Thyroid gland (tissue), 4 donors: ENCODE data around the gene DGCR2. TPM values are rescaled to one million over a fixed set of nuclear protein-coding genes. Genes with fewer than 3 reads are reported as not detected.

ENCODE experiments used
- DNase-seq, 2 donors: peaks; one replicate each; pipeline ENCODE4 v3.0.0-alpha.2; 2019
- H3K27ac ChIP-seq, 3 donors: fragments of 200-600 bp; sonication (generic); 1 replicate in 2 of 3; 2 replicates in 1 of 3; pipeline ENCODE4 v1.5.1; 2016 to 2019; ENCODE audit warnings: mild to moderate bottlenecking in 1 of 3, moderate library complexity in 1 of 3
- H3K27me3 ChIP-seq: fragments of 200-600 bp; sonication (generic); one replicate; pipeline ENCODE4 v1.5.1; 2019
- H3K36me3 ChIP-seq, 2 donors: fragments of 200-600 bp; sonication (generic); one replicate each; pipeline ENCODE4 v1.5.1; 2016 to 2019
- H3K4me1 ChIP-seq, 2 donors: fragments of 200-600 bp; sonication (generic); one replicate each; pipeline ENCODE4 v1.5.1; 2017 to 2019
- H3K4me3 ChIP-seq, 3 donors: fragments of 200-600 bp; sonication (generic); replicated peaks in 1 of 3; 1 replicate in 2 of 3; 2 replicates in 1 of 3; pipeline ENCODE4 v1.5.1; 2016; ENCODE audit warnings: mild to moderate bottlenecking in 1 of 3
- H3K9me3 ChIP-seq: fragments of 200-600 bp; sonication (generic); one replicate; pipeline ENCODE4 v1.5.1; 2017
- CTCF ChIP-seq, 6 experiments: fragments of 200-600 bp in 3 of 6; fragments of 450-650 bp in 3 of 6; sonication (generic) in 3 of 6; IDR thresholded peaks; one replicate each; pipeline ENCODE4 v1.5.1; 2016 to 2019; ENCODE audit warnings: antibody characterized with exemption in 6 of 6, mild to moderate bottlenecking in 2 of 6, inconsistent platforms in 1 of 6, moderate library complexity in 1 of 6
- POLR2A ChIP-seq, 2 donors: fragments of 450-650 bp; IDR thresholded peaks; one replicate each; pipeline ENCODE4 v1.6.1; 2017; ENCODE audit warnings: antibody characterized with exemption in 2 of 2, mild to moderate bottlenecking in 2 of 2, moderate library complexity in 1 of 2
- WGBS, 2 donors: methylation state at CpG; one replicate each; pipeline ENCODE4 v1.1.5; 2017; 5-methylcytosine and 5-hydroxymethylcytosine counted together
- intact Hi-C: fragments of 100-400 bp; cut with DNase I; formaldehyde crosslinking; loops from one replicate; pipeline ENCODE4 v1.15.1; 2023
- total RNA-seq, 4 donors: library from RNA; depleted of rRNA; stranded (reverse); fragments of >200 nt; gene quantifications; one replicate each; pipeline ENCODE4 v1.2.3, GENCODE V29; 2016

DGCR2 gene
- total RNA-seq, 4 donors from 2014 or later: 49.3 to 106 (median 86.9) TPM

- H3K9me3 ChIP-seq: no peaks in the 10 kb centered on the region
- no peak for DNase-seq
- WGBS, 2 donors: 91 to 97% methylated on average over 15 of the region's 15 CpGs
- no peak for TF ChIP-seq CTCF (IDR thresholded peaks at IDR 0.05)
- no peak for TF ChIP-seq POLR2A (IDR thresholded peaks at IDR 0.05)
- H3K27me3 ChIP-seq: no peaks in the 10 kb centered on the region
- H3K27ac ChIP-seq: no peak overlapping the region
- intact Hi-C loops: no loop called here
- no peaks in the 10 kb centered on the region for H3K4me1 ChIP-seq
- no peak overlapping the region for H3K4me3 ChIP-seq
- peaks cover 75 to 77% of the 10 kb centered on the region in 2 donors for H3K36me3 ChIP-seq
These were observed 80.5 kb downstream of the DGCR2 start for GRCh38 chr22:19041704-19042074.

GRCh38 chr22:19040888-19041703 is 81.1 kb downstream of the DGCR2 start:
- whole genome bisulfite sequencing, 2 donors: 93 to 95% methylated on average over 28 to 29 of the region's 30 CpGs
- H3K4me1 ChIP-seq: no peaks in the 10 kb centered on the region
- no peak for DNase-seq
- intact Hi-C loops: no loop called here
- H3K9me3 ChIP-seq: no peaks in the 10 kb centered on the region
- no peaks in the 10 kb centered on the region for H3K27me3 ChIP-seq
- TF ChIP-seq POLR2A (IDR thresholded peaks at IDR 0.05) (no peak), CTCF (IDR thresholded peaks at IDR 0.05) (no peak)
- peaks cover 70 to 72% of the 10 kb centered on the region in 2 donors for H3K36me3 ChIP-seq
- H3K27ac ChIP-seq: no peak overlapping the region
- H3K4me3 ChIP-seq: no peak overlapping the region

- TF ChIP-seq CTCF (IDR thresholded peaks at IDR 0.05) (no peak), POLR2A (IDR thresholded peaks at IDR 0.05) (no peak)
- H3K9me3 ChIP-seq: no peaks in the 10 kb centered on the region
- H3K27ac ChIP-seq: no peak overlapping the region
- no peak for DNase-seq
- no peaks in the 10 kb centered on the region for H3K27me3 ChIP-seq
- no peak overlapping the region for H3K4me3 ChIP-seq
- H3K36me3 ChIP-seq: peaks cover 65% of the 10 kb centered on the region in 2 donors
- 83 to 93% methylated on average over 2 to 4 of the region's 4 CpGs for WGBS, 2 donors
- H3K4me1 ChIP-seq: no peaks in the 10 kb centered on the region
- intact Hi-C loops: no loop called here
These were observed 81.8 kb downstream of the DGCR2 start for GRCh38 chr22:19040391-19040861.

- Histone ChIP-seq H3K9me3 (no peaks in the 10 kb centered on the region), H3K27me3 (no peaks in the 10 kb centered on the region), H3K4me1 (no peaks in the 10 kb centered on the region), H3K27ac (no peak overlapping the region), H3K36me3 (peaks cover 61 to 62% of the 10 kb centered on the region in 2 donors), H3K4me3 (no peak overlapping the region)
- no peak for DNase-seq
- TF ChIP-seq POLR2A (IDR thresholded peaks at IDR 0.05) (no peak), CTCF (IDR thresholded peaks at IDR 0.05) (no peak)
- intact Hi-C loops: no loop called here
- 83 to 95% methylated on average over 2 to 6 of the region's 6 CpGs for WGBS, 2 donors
These were observed 82.4 kb downstream of the DGCR2 start for GRCh38 chr22:19039796-19040280.

- no peak for DNase-seq
- Histone ChIP-seq H3K36me3 (peaks cover 57 to 58% of the 10 kb centered on the region in 2 donors), H3K9me3 (no peaks in the 10 kb centered on the region), H3K27me3 (no peaks in the 10 kb centered on the region), H3K4me1 (no peaks in the 10 kb centered on the region), H3K27ac (no peak overlapping the region), H3K4me3 (no peak overlapping the region)
- intact Hi-C loops: no loop called here
- TF ChIP-seq CTCF (IDR thresholded peaks at IDR 0.05) (no peak), POLR2A (IDR thresholded peaks at IDR 0.05) (no peak)
- WGBS, 2 donors: 91 to 93% methylated on average over 8 of the region's 8 CpGs
These were observed 82.8 kb downstream of the DGCR2 start for GRCh38 chr22:19039448-19039780.
